ENCODE measurements around the gene KEAP1.

The KEAP1 gene

GRCh38 chr19:10449037-10449436, 54.1 kb downstream of the KEAP1 start:
- H3K27ac ChIP-seq (ENCODE audit: low read length) = no peak overlapping the region
- no peak overlapping the region for H3K4me3 ChIP-seq (ENCODE audit: low read length in 2 of 2)
- no peaks in the 10 kb centered on the region for H3K4me1 ChIP-seq (ENCODE audit: control insufficient read depth, insufficient read depth, low read length)
- no peak overlapping the region for H3K9ac ChIP-seq (ENCODE audit: low read length in 2 of 2)
- H3K9me3 ChIP-seq (ENCODE audit: control insufficient read depth in 2 of 2, low read length in 2 of 2) = no peaks in the 10 kb centered on the region
- H3K27me3 ChIP-seq (ENCODE audit: control insufficient read depth in 1 of 2, insufficient read depth in 2 of 2, low read length in 2 of 2) = peaks cover 6 to 11% of the 10 kb centered on the region in 2 donors
- H3K36me3 ChIP-seq (ENCODE audit: control insufficient read depth in 2 of 2, insufficient read depth in 2 of 2, low read length in 2 of 2) = peaks cover 0 to 4% of the 10 kb centered on the region in 2 donors

- Histone ChIP-seq H3K27ac (ENCODE audit: low read length) (no peak overlapping the region), H3K4me1 (ENCODE audit: control insufficient read depth, insufficient read depth, low read length) (no peaks in the 10 kb centered on the region), H3K9ac (ENCODE audit: low read length in 2 of 2) (no peak overlapping the region), H3K4me3 (ENCODE audit: low read length in 2 of 2) (no peak overlapping the region), H3K9me3 (ENCODE audit: control insufficient read depth in 2 of 2, low read length in 2 of 2) (no peaks in the 10 kb centered on the region), H3K27me3 (ENCODE audit: control insufficient read depth in 1 of 2, insufficient read depth in 2 of 2, low read length in 2 of 2) (no peaks in the 10 kb centered on the region), H3K36me3 (ENCODE audit: control insufficient read depth in 2 of 2, insufficient read depth in 2 of 2, low read length in 2 of 2) (no peaks in the 10 kb centered on the region)
Observed at GRCh38 chr19:10442698-10443097, 60.5 kb downstream of the KEAP1 start.

- no peak overlapping the region for H3K9ac ChIP-seq (ENCODE audit: low read length in 2 of 2)
- no peaks in the 10 kb centered on the region for H3K4me1 ChIP-seq (ENCODE audit: control insufficient read depth, insufficient read depth, low read length)
- no peak overlapping the region for H3K27ac ChIP-seq (ENCODE audit: low read length)
- peaks cover 0 to 6% of the 10 kb centered on the region in 2 donors for H3K27me3 ChIP-seq (ENCODE audit: control insufficient read depth in 1 of 2, insufficient read depth in 2 of 2, low read length in 2 of 2)
- H3K36me3 ChIP-seq (ENCODE audit: control insufficient read depth in 2 of 2, insufficient read depth in 2 of 2, low read length in 2 of 2) = no peaks in the 10 kb centered on the region
- no peaks in the 10 kb centered on the region for H3K9me3 ChIP-seq (ENCODE audit: control insufficient read depth in 2 of 2, low read length in 2 of 2)
- H3K4me3 ChIP-seq (ENCODE audit: low read length in 2 of 2) = no peak overlapping the region
Observed at GRCh38 chr19:10439588-10439987, 63.6 kb downstream of the KEAP1 start.

Data from stomach smooth muscle (tissue), 2 donors.